ENCODE measurements around the gene CDC42SE1. TPM values are rescaled to one million over a fixed set of nuclear protein-coding genes. Genes with fewer than 3 reads are reported as not detected.

CDC42SE1 gene
- total and polyA plus RNA-seq, 9 donors: 42.6 to 68.4 (median 53.5) TPM

DNA sequence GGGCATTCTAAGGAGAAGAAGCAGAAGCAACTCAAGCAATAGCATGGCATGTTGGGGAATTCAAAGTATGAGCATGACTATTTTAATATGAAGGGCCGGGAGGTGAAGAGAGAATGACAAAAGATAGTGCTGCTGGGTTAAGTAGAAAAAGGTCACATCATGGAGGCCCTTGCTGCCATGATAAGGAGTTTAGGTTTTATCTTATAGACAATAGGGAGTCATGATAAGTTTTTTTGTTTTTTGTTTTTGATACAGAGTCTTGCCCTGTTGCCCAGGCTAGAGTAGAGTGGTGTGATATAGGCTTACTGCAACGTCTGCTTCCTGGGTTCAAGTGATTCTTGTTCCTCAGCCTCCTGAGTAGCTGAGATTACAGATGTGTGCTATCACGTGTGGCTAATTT lies 19.9 kb downstream of the CDC42SE1 start:
- 100% methylated on average over 1 of the region's 3 CpGs for WGBS (ENCODE audit: insufficient coverage)
- no peaks in the 10 kb centered on the region for H3K4me1 ChIP-seq (ENCODE audit: control insufficient read depth, insufficient read depth, low read length)
- H3K9me3 ChIP-seq (replicated peaks; ENCODE audit: control insufficient read depth, low read depth, low read length): no peaks in the 10 kb centered on the region
- H3K27ac ChIP-seq (ENCODE audit: low read length): no peak overlapping the region
- no peaks in the 10 kb centered on the region for H3K27me3 ChIP-seq (ENCODE audit: control insufficient read depth, insufficient read depth, low read length)
- peaks cover 18% of the 10 kb centered on the region for H3K36me3 ChIP-seq (ENCODE audit: control insufficient read depth, insufficient read depth, low read length)
- no peak overlapping the region for H3K4me3 ChIP-seq (ENCODE audit: low read length)
- no peak for DNase-seq

DNA sequence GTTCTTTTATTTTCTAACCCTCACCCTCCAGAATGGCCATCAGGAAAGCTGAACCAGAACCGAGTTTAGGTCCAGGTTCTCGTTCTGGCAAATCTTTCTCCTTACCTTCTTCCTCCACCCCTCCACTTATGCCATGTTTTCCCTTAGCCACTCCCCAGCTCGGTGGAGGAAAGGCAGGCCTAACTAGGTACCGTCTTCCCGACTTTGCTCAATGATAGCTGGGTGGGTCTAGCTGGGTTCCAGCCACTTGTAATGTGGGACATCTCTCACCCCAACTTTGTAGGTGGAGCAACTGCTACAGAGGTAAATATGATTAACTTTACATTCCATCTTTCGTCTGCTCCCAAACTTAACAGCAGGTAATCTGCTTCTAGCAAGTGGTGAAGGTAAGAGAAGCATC lies 22.4 kb downstream of the CDC42SE1 start:
- Histone ChIP-seq H3K27ac (ENCODE audit: low read length) (no peak overlapping the region), H3K9me3 (replicated peaks; ENCODE audit: control insufficient read depth, low read depth, low read length) (no peaks in the 10 kb centered on the region), H3K4me3 (ENCODE audit: low read length) (no peak overlapping the region), H3K36me3 (ENCODE audit: control insufficient read depth, insufficient read depth, low read length) (peaks cover 27% of the 10 kb centered on the region), H3K27me3 (ENCODE audit: control insufficient read depth, insufficient read depth, low read length) (no peaks in the 10 kb centered on the region), H3K4me1 (ENCODE audit: control insufficient read depth, insufficient read depth, low read length) (no peaks in the 10 kb centered on the region)
- 79% methylated on average over 2 of the region's 6 CpGs for WGBS (ENCODE audit: insufficient coverage)
- DNase-seq: no peak

DNA sequence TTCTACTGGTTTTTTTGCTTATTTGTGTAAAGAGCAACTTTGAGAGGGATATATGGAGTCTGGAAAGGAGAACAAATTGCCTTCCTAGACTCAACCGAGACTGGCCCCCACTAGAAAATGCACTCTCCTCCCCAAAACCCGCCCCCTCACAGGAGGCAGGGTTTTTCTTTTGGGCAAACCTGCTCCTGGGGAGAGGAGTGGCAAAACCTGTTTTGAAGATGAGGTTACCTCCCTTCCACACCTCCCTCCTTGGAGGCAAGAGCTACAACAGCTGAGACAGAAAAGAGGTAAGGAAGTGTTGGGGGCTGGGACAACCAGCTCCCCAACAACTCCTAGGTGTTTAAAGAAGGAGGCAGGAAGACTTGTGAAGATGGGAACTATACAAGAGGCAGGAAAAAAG lies 23.1 kb downstream of the CDC42SE1 start, which contains the start of gene BNIPL:
Gene BNIPL, plus strand, starts transcription at position 231 of the 400 bp plus-strand sequence. Its CDS starts 140 bp downstream, at position 371.
- no CpG with 5 or more reads among the region's 2 CpGs for WGBS (ENCODE audit: insufficient coverage)
- H3K27me3 ChIP-seq (ENCODE audit: control insufficient read depth, insufficient read depth, low read length): no peaks in the 10 kb centered on the region
- peaks cover 29% of the 10 kb centered on the region for H3K36me3 ChIP-seq (ENCODE audit: control insufficient read depth, insufficient read depth, low read length)
- H3K27ac ChIP-seq (ENCODE audit: low read length): no peak within 1 kb of the TSS
- no peaks in the 10 kb centered on the region for H3K4me1 ChIP-seq (ENCODE audit: control insufficient read depth, insufficient read depth, low read length)
- H3K9me3 ChIP-seq (replicated peaks; ENCODE audit: control insufficient read depth, low read depth, low read length): no peaks in the 10 kb centered on the region
- DNase-seq: no peak
- no peak within 1 kb of the TSS for H3K4me3 ChIP-seq (ENCODE audit: low read length)

DNA sequence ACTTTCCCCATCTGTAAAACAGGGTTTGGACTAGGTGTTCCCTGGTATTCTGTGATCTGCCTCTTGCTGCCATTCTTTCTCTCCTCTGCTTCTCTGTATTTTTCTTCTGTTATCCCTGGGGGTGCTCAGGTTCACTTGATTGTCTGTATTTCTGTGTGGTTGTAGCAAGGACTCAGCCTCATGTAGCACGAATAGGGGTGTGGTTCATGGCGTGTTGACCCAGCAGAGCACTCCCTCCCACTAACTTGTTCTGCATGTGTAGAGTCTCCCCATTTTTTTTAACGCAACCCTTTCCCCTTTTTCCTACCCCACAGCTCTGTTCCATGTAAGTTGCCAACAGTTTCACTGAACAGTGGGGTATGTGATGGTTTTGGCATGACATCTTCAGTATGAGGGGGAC lies 24.3 kb downstream of the CDC42SE1 start:
- H3K27me3 ChIP-seq (ENCODE audit: control insufficient read depth, insufficient read depth, low read length): no peaks in the 10 kb centered on the region
- H3K27ac ChIP-seq (ENCODE audit: low read length): no peak overlapping the region
- DNase-seq: no peak
- no peaks in the 10 kb centered on the region for H3K9me3 ChIP-seq (replicated peaks; ENCODE audit: control insufficient read depth, low read depth, low read length)
- no CpG with 5 or more reads among the region's 3 CpGs for WGBS (ENCODE audit: insufficient coverage)
- H3K36me3 ChIP-seq (ENCODE audit: control insufficient read depth, insufficient read depth, low read length): peaks cover 41% of the 10 kb centered on the region
- H3K4me3 ChIP-seq (ENCODE audit: low read length): no peak overlapping the region
- H3K4me1 ChIP-seq (ENCODE audit: control insufficient read depth, insufficient read depth, low read length): no peaks in the 10 kb centered on the region

DNA sequence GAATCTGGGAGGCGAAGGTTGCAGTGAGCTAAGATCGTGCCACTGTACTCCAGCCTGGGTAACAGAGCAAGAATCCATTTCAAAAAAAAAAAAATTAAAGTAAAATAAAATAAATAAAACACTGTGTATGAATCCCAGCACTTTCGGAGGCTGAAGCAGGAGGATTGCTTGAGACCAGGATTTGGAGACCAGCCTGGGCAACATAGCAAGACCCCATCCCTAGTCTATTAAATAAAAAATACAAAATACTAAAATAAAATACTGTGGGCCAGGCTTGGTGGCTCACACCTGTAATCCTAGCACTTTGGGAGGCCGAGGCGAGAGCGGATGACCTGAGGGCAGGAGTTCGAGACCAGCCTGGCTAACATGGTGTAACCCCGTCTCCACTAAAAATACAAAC lies 27.3 kb downstream of the CDC42SE1 start:
- no peak for DNase-seq
- Histone ChIP-seq H3K36me3 (ENCODE audit: control insufficient read depth, insufficient read depth, low read length) (peaks cover 66% of the 10 kb centered on the region), H3K27me3 (ENCODE audit: control insufficient read depth, insufficient read depth, low read length) (no peaks in the 10 kb centered on the region), H3K9me3 (replicated peaks; ENCODE audit: control insufficient read depth, low read depth, low read length) (no peaks in the 10 kb centered on the region), H3K4me3 (ENCODE audit: low read length) (no peak overlapping the region), H3K27ac (ENCODE audit: low read length) (no peak overlapping the region), H3K4me1 (ENCODE audit: control insufficient read depth, insufficient read depth, low read length) (no peaks in the 10 kb centered on the region)
- 100% methylated on average over 4 of the region's 8 CpGs for WGBS (ENCODE audit: insufficient coverage)

DNA sequence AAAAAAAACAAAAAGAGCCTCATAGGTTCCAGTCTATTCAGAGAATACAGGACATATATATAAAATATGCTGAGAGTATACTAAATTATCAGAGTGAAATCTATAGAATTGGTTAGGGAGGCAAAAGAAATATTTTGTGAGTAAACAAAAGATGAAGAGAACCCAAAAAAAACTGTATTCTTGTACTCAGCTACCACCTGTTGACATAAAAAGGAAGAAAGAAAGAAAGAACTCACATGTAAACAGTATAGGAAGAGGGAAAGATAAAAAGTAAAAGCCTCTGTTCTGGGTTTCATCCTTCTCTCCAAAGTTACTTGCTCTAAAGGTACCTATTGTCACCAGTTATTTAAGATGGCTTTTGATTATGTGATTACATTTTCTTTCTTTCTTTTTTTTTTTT lies 33.0 kb downstream of the CDC42SE1 start:
- H3K36me3 ChIP-seq (ENCODE audit: control insufficient read depth, insufficient read depth, low read length): peaks cover 48% of the 10 kb centered on the region
- no peak overlapping the region for H3K4me3 ChIP-seq (ENCODE audit: low read length)
- H3K27me3 ChIP-seq (ENCODE audit: control insufficient read depth, insufficient read depth, low read length): no peaks in the 10 kb centered on the region
- H3K4me1 ChIP-seq (ENCODE audit: control insufficient read depth, insufficient read depth, low read length): peaks cover 9% of the 10 kb centered on the region
- no peaks in the 10 kb centered on the region for H3K9me3 ChIP-seq (replicated peaks; ENCODE audit: control insufficient read depth, low read depth, low read length)
- H3K27ac ChIP-seq (ENCODE audit: low read length): no peak overlapping the region
- DNase-seq: no peak

DNA sequence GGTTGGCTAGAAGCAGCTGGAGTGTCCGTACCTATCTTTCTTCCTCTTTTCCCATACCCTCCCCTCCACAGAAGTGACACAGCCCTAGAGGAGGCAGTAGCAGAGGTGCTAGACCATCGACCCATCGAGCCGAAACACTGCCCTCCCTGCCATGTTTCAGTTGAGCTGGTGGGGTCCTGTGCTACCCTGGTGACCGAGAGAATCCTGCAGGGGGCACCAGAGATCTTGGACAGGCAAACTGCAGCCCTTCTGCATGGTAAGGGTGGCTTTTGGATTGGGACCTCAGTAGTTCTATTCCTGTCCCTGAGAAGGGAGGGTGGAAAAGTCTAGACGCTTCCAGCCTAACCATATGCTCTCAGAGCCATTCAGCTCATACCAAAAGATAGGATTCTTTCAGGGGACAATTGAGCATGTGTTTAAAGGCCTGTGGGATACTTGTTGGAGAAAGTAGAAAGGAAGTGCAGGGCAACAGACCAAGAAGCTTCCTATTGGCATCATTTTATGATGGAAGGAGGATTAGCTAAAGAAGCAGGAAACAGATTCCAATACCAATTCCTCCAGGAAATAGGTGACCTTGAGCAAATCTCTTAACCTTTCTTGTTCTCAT lies 34.8 kb downstream of the CDC42SE1 start:
- Histone ChIP-seq H3K36me3 (ENCODE audit: control insufficient read depth, insufficient read depth, low read length) (peaks cover 34% of the 10 kb centered on the region), H3K27ac (ENCODE audit: low read length) (no peak overlapping the region), H3K9me3 (replicated peaks; ENCODE audit: control insufficient read depth, low read depth, low read length) (no peaks in the 10 kb centered on the region), H3K4me3 (ENCODE audit: low read length) (no peak overlapping the region), H3K27me3 (ENCODE audit: control insufficient read depth, insufficient read depth, low read length) (no peaks in the 10 kb centered on the region), H3K4me1 (ENCODE audit: control insufficient read depth, insufficient read depth, low read length) (peaks cover 9% of the 10 kb centered on the region)
- 20% methylated on average over 1 of the region's 6 CpGs for WGBS (ENCODE audit: insufficient coverage)
- DNase-seq: peak; percentile 81

DNA sequence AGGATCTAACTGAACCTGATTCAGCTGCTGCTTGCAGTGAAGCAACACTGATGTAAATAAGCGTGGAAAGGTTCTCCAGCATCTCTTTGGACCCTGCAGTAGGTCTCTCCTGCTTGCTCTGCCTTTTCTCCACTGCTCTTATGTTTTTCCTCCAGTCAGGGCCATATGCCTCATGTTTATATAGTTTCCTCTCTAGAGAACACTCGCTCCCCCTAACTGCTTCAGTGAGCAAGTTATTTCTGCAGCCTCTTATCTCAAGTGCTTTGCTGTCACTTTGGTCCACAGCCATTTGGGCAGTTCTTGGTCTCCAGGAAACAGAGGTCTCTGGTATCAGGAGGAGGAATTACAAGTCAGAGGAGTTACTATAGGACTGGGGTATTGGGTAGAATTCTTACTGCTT lies 45.9 kb downstream of the CDC42SE1 start:
- Histone ChIP-seq H3K36me3 (ENCODE audit: control insufficient read depth, insufficient read depth, low read length) (peaks cover 10% of the 10 kb centered on the region), H3K27me3 (ENCODE audit: control insufficient read depth, insufficient read depth, low read length) (no peaks in the 10 kb centered on the region), H3K27ac (ENCODE audit: low read length) (no peak overlapping the region), H3K4me1 (ENCODE audit: control insufficient read depth, insufficient read depth, low read length) (peaks cover 9% of the 10 kb centered on the region), H3K4me3 (ENCODE audit: low read length) (no peak overlapping the region), H3K9me3 (replicated peaks; ENCODE audit: control insufficient read depth, low read depth, low read length) (no peaks in the 10 kb centered on the region)
- no peak for DNase-seq
- WGBS (ENCODE audit: insufficient coverage): 67% methylated on average over 2 of the region's 2 CpGs

DNA sequence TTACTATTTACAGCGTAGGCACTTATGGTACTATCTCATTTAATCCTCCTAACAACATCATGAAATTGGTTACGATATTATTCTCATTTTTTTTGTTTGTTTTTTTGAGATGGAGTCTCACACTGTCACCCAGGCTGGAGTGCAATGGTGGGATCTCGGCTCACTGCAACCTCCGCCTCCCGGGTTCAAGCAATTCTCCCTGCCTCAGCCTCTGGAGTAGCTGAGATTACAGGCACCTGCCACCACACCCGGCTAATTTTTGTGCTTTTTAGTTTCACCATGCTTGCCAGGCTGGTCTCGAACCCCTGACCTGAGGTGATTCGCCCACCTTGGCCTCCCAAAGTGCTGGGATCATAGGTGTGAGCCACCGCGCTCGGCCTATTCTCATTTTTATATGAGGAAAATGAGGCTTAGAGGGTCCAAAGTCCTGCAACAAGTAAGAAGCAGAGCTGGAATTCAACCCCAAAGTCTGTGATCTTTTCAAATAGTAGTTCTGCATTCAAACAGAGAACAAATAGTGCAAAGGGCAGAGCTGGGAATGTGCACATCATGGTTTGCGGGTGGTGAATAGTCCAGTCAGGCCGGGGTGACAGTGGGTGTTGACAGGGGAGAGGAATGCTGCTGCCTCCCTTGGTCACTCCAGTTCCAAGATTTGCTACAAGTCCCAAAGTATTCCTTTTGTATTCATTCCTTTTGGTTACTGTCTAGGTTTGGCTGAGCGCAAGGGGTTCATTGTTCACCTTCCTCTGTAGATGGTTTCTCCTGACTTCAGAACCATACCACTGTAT lies 46.5 kb downstream of the CDC42SE1 start:
- no peak for DNase-seq
- Histone ChIP-seq H3K27ac (ENCODE audit: low read length) (no peak overlapping the region), H3K27me3 (ENCODE audit: control insufficient read depth, insufficient read depth, low read length) (no peaks in the 10 kb centered on the region), H3K4me3 (ENCODE audit: low read length) (no peak overlapping the region), H3K9me3 (replicated peaks; ENCODE audit: control insufficient read depth, low read depth, low read length) (no peaks in the 10 kb centered on the region), H3K4me1 (ENCODE audit: control insufficient read depth, insufficient read depth, low read length) (peaks cover 13% of the 10 kb centered on the region), H3K36me3 (ENCODE audit: control insufficient read depth, insufficient read depth, low read length) (peaks cover 6% of the 10 kb centered on the region)
- 100% methylated on average over 8 of the region's 14 CpGs for WGBS (ENCODE audit: insufficient coverage)

DNA sequence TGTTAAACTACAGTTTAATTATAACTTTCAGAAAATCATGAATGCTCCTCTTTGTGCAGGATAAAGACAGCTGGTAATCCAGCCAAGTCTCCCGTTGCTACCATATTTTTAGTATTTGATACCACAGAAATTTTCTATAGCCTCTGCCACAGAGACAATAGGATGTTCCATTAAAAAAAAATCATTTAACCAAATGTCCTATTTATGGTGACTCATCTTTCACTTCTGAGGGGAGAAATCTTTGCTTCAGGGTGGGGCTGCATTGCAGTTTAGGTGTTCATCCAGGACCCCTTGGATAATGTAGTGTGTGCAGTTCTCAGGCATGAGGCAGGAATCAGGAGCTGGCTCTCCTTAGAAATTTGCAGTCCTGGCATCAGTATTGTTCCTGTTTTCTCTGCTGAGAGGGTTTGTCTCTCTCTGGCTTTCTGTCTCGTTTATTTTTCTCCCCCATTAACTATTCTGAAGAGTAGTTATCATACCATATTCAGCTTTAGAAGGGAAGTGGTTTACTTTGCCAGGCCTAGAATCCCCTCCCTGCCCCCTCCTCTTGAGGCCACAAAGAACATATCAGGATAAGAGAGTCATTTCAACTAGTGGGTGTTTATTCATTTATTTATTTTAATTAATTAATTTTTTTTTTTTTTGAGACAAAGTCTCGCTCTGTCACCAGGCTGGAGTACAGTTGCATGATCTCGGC lies 48.1 kb downstream of the CDC42SE1 start:
- no peaks in the 10 kb centered on the region for H3K9me3 ChIP-seq (replicated peaks; ENCODE audit: control insufficient read depth, low read depth, low read length)
- peaks cover 25% of the 10 kb centered on the region for H3K4me1 ChIP-seq (ENCODE audit: control insufficient read depth, insufficient read depth, low read length)
- no peak overlapping the region for H3K27ac ChIP-seq (ENCODE audit: low read length)
- no peak overlapping the region for H3K4me3 ChIP-seq (ENCODE audit: low read length)
- H3K27me3 ChIP-seq (ENCODE audit: control insufficient read depth, insufficient read depth, low read length): no peaks in the 10 kb centered on the region
- H3K36me3 ChIP-seq (ENCODE audit: control insufficient read depth, insufficient read depth, low read length): peaks cover 3% of the 10 kb centered on the region
- WGBS (ENCODE audit: insufficient coverage): 100% methylated on average over 2 of the region's 4 CpGs
- DNase-seq: no peak

Measured in muscle of leg (tissue), 11 donors.